Lung (tissue), 12 donors: ENCODE data around the gene CERS1. TPM values are rescaled to one million over a fixed set of nuclear protein-coding genes. Genes with fewer than 3 reads are reported as not detected.
A peak's percentile ranks its signal among the peaks of the same experiment; 100 is the strongest.

Experiments
- ATAC-seq: fragments of 200-7000 bp; cut with Tn5 transposase; one replicate; pipeline ENCODE4 v1.9.1; 2020; ENCODE audit warnings: moderate number of reproducible peaks; ENCODE audit not compliant: insufficient read depth, low FRiP score
- DNase-seq, 3 donors: peaks; one replicate each; pipeline ENCODE4 v3.0.0-alpha.2; 2013 to 2017
- H3K27ac ChIP-seq, 2 donors: one replicate each; pipeline ENCODE4 v1.5.1; 2013; ENCODE audit warnings: mild to moderate bottlenecking in 2 of 2, moderate library complexity in 2 of 2, control low read depth in 1 of 2, inconsistent platforms in 1 of 2, low read depth in 1 of 2, low read length in 1 of 2
- H3K27me3 ChIP-seq, 3 donors: one replicate each; pipeline ENCODE4 v1.5.1; 2013; ENCODE audit warnings: low read length in 2 of 3; ENCODE audit not compliant: control insufficient read depth in 3 of 3, insufficient read depth in 3 of 3
- H3K36me3 ChIP-seq, 4 donors: one replicate each; pipeline ENCODE4 v1.5.1; 2013; ENCODE audit warnings: low read length in 4 of 4, mild to moderate bottlenecking in 1 of 4, moderate library complexity in 1 of 4; ENCODE audit not compliant: control insufficient read depth in 4 of 4, insufficient read depth in 4 of 4
- H3K4me1 ChIP-seq, 5 donors: one replicate each; pipeline ENCODE4 v1.5.1; 2013; ENCODE audit warnings: low read length in 5 of 5, mild to moderate bottlenecking in 2 of 5, moderate library complexity in 1 of 5; ENCODE audit not compliant: control insufficient read depth in 5 of 5, insufficient read depth in 5 of 5
- H3K4me3 ChIP-seq: one replicate; pipeline ENCODE4 v1.5.1; 2013; ENCODE audit warnings: mild to moderate bottlenecking, control low read depth, moderate library complexity
- H3K9ac ChIP-seq, 2 donors: one replicate each; pipeline ENCODE4 v1.5.1; 2013; ENCODE audit warnings: low read length in 2 of 2, control low read depth in 1 of 2; ENCODE audit not compliant: insufficient read depth in 1 of 2
- H3K9me3 ChIP-seq, 4 donors: one replicate each; pipeline ENCODE4 v1.5.1; 2013; ENCODE audit warnings: low read length in 3 of 4, mild to moderate bottlenecking in 1 of 4, moderate library complexity in 1 of 4; ENCODE audit not compliant: control insufficient read depth in 4 of 4, insufficient read depth in 3 of 4
- CTCF ChIP-seq: IDR thresholded peaks from 2 replicates; pipeline ENCODE4 v1.5.1; 2012; ENCODE audit warnings: mild to moderate bottlenecking; ENCODE audit errors: control extremely low read depth, extremely low read depth
- WGBS, 2 donors: extraction: QIAGEN DNeasy Blood & Tissue Kit; methylation state at CpG; one replicate each; pipeline ENCODE4 v1.1.7; 2013; 5-methylcytosine and 5-hydroxymethylcytosine counted together
- polyA plus RNA-seq, 2 donors: library from polyadenylated mRNA; stranded (reverse); fragments of 200-250 nt; gene quantifications; one replicate each; pipeline ENCODE4 v1.2.1, GENCODE V29; 2013
- total RNA-seq, 2 donors: library from RNA; depleted of rRNA in 1 of 2; stranded (reverse); fragments of >200 nt in 1 of 2; gene quantifications; one replicate each; pipeline ENCODE4 v1.2.1, GENCODE V29; 2014 to 2021
- donor health status: control.
- donor health status: control.
- donor health status: Bipolar disorder and iron deficiency.
- donor health status: healthy.
- donor health status: DM: yes; HTN: yes; CAD: no.

Gene CERS1
- total and polyA plus RNA-seq, 4 donors: 0.14 to 1.7 (median 0.35) TPM

- Histone ChIP-seq H3K36me3 (peaks cover 17 to 89% (median 64%) of the 10 kb centered on the region in 4 donors), H3K9me3 (no peaks in the 10 kb centered on the region), H3K27ac (no peak overlapping the region), H3K9ac (no peak overlapping the region), H3K4me3 (no peak overlapping the region), H3K27me3 (no peaks in the 10 kb centered on the region), H3K4me1 (peaks cover 0 to 11% (median 0%) of the 10 kb centered on the region in 5 donors)
- no peak for TF ChIP-seq CTCF
- no peak for ATAC-seq
- DNase-seq: no peak
- WGBS, 2 donors: 93 to 95% methylated on average over 17 of the region's 17 CpGs
Observed at GRCh38 chr19:18860725-18861124, 35.2 kb downstream of the CERS1 start.

- H3K36me3 ChIP-seq: peaks cover 18 to 89% (median 65%) of the 10 kb centered on the region in 4 donors
- peaks cover 0 to 11% (median 0%) of the 10 kb centered on the region in 5 donors for H3K4me1 ChIP-seq
- WGBS, 2 donors: 73 to 93% methylated on average over 11 of the region's 11 CpGs
- DNase-seq: no peak
- H3K9ac ChIP-seq: no peak overlapping the region
- no peak for TF ChIP-seq CTCF
- no peaks in the 10 kb centered on the region for H3K27me3 ChIP-seq
- no peaks in the 10 kb centered on the region for H3K9me3 ChIP-seq
- H3K4me3 ChIP-seq: no peak overlapping the region
- H3K27ac ChIP-seq: no peak overlapping the region
- no peak for ATAC-seq
Observed at GRCh38 chr19:18860302-18860700, 35.7 kb downstream of the CERS1 start.

GRCh38 chr19:18859676-18860301 lies 36.2 kb downstream of the CERS1 start:
- DNase-seq: peak; percentile 52 to 83 (median 62)
- H3K36me3 ChIP-seq: peaks cover 18 to 89% (median 65%) of the 10 kb centered on the region in 4 donors
- peaks cover 0 to 11% (median 0%) of the 10 kb centered on the region in 5 donors for H3K4me1 ChIP-seq
- no peak overlapping the region for H3K9ac ChIP-seq
- 73 to 82% methylated on average over 11 to 12 of the region's 12 CpGs for whole genome bisulfite sequencing, 2 donors
- no peak overlapping the region for H3K4me3 ChIP-seq
- TF ChIP-seq CTCF: no peak
- no peaks in the 10 kb centered on the region for H3K9me3 ChIP-seq
- H3K27ac ChIP-seq: no peak overlapping the region
- ATAC-seq: no peak
- H3K27me3 ChIP-seq: no peaks in the 10 kb centered on the region
